ENCODE results near the gene SENP2.
"Not testable (repeated sequence)": the region's sequence is repeated elsewhere in the genome, so short reads cannot be mapped to it uniquely, and the experiment has no call there.

SENP2 gene

GRCh38 chr3:185585859-185586685 is at the start of gene SENP2:
Gene SENP2 (plus strand): TSS chr3:185586295. CDS start chr3:185586414, 119 bp downstream.
- peaks cover 8% of the 10 kb centered on the region for H3K4me1 ChIP-seq (ENCODE audit: control insufficient read depth, insufficient read depth, low read length)
- H3K27ac ChIP-seq (ENCODE audit: low read depth, low read length) = peak within 1 kb of the TSS; percentile 66; the same call in 1 of the 2 replicates
- H3K9me3 ChIP-seq (ENCODE audit: control insufficient read depth, insufficient read depth, low read depth, low read length) = no peaks in the 10 kb centered on the region
- H3K36me3 ChIP-seq (ENCODE audit: control insufficient read depth, insufficient read depth, low read length) = no peaks in the 10 kb centered on the region
- H3K4me3 ChIP-seq (ENCODE audit: low read depth, low read length) = peak within 1 kb of the TSS; percentile 90
- H3K27me3 ChIP-seq (ENCODE audit: control insufficient read depth, insufficient read depth, low read length) = no peaks in the 10 kb centered on the region
- peak within 1 kb of the TSS; percentile 77 for H3K9ac ChIP-seq (ENCODE audit: low read length)

- H3K4me1 ChIP-seq (ENCODE audit: control insufficient read depth, insufficient read depth, low read length) = no peaks in the 10 kb centered on the region
- no peak overlapping the region for H3K9ac ChIP-seq (ENCODE audit: low read length)
- no peaks in the 10 kb centered on the region for H3K36me3 ChIP-seq (ENCODE audit: control insufficient read depth, insufficient read depth, low read length)
- H3K9me3 ChIP-seq (ENCODE audit: control insufficient read depth, insufficient read depth, low read depth, low read length) = no peaks in the 10 kb centered on the region
- H3K27ac ChIP-seq (ENCODE audit: low read depth, low read length) = no peak overlapping the region
- H3K27me3 ChIP-seq (ENCODE audit: control insufficient read depth, insufficient read depth, low read length) = no peaks in the 10 kb centered on the region
- H3K4me3 ChIP-seq (ENCODE audit: low read depth, low read length) = no peak overlapping the region
Observed at GRCh38 chr3:185537369-185537970, 48.6 kb upstream of the SENP2 start.

- H3K4me1 ChIP-seq (ENCODE audit: control insufficient read depth, insufficient read depth, low read length) = no peaks in the 10 kb centered on the region
- H3K27me3 ChIP-seq (ENCODE audit: control insufficient read depth, insufficient read depth, low read length) = no peaks in the 10 kb centered on the region
- no peaks in the 10 kb centered on the region for H3K36me3 ChIP-seq (ENCODE audit: control insufficient read depth, insufficient read depth, low read length)
- no peaks in the 10 kb centered on the region for H3K9me3 ChIP-seq (ENCODE audit: control insufficient read depth, insufficient read depth, low read depth, low read length)
- H3K27ac ChIP-seq (ENCODE audit: low read depth, low read length) = no peak overlapping the region
- no peak overlapping the region for H3K9ac ChIP-seq (ENCODE audit: low read length)
- H3K4me3 ChIP-seq (ENCODE audit: low read depth, low read length) = no peak overlapping the region
Observed at GRCh38 chr3:185539934-185540333, 46.2 kb upstream of the SENP2 start.

- Histone ChIP-seq H3K9ac (ENCODE audit: low read length) (no peak overlapping the region), H3K36me3 (ENCODE audit: control insufficient read depth, insufficient read depth, low read length) (no peaks in the 10 kb centered on the region), H3K4me3 (ENCODE audit: low read depth, low read length) (no peak overlapping the region), H3K9me3 (ENCODE audit: control insufficient read depth, insufficient read depth, low read depth, low read length) (no peaks in the 10 kb centered on the region), H3K27me3 (ENCODE audit: control insufficient read depth, insufficient read depth, low read length) (no peaks in the 10 kb centered on the region), H3K27ac (ENCODE audit: low read depth, low read length) (no peak overlapping the region), H3K4me1 (ENCODE audit: control insufficient read depth, insufficient read depth, low read length) (no peaks in the 10 kb centered on the region)
Observed at GRCh38 chr3:185540695-185541094, 45.4 kb upstream of the SENP2 start.

- no peak overlapping the region for H3K4me3 ChIP-seq (ENCODE audit: low read depth, low read length)
- H3K4me1 ChIP-seq (ENCODE audit: control insufficient read depth, insufficient read depth, low read length) = peaks cover 6% of the 10 kb centered on the region; the same call in 1 of the 2 replicates
- H3K9me3 ChIP-seq (ENCODE audit: control insufficient read depth, insufficient read depth, low read depth, low read length) = no peaks in the 10 kb centered on the region
- no peaks in the 10 kb centered on the region for H3K27me3 ChIP-seq (ENCODE audit: control insufficient read depth, insufficient read depth, low read length)
- no peaks in the 10 kb centered on the region for H3K36me3 ChIP-seq (ENCODE audit: control insufficient read depth, insufficient read depth, low read length)
- no peak overlapping the region for H3K27ac ChIP-seq (ENCODE audit: low read depth, low read length)
- H3K9ac ChIP-seq (ENCODE audit: low read length) = no peak overlapping the region
Observed at GRCh38 chr3:185549122-185549521, 37.0 kb upstream of the SENP2 start.

GRCh38 chr3:185549651-185550111 is 36.4 kb upstream of the SENP2 start:
- Histone ChIP-seq H3K4me1 (ENCODE audit: control insufficient read depth, insufficient read depth, low read length) (peaks cover 6% of the 10 kb centered on the region; the same call in 1 of the 2 replicates), H3K4me3 (ENCODE audit: low read depth, low read length) (no peak overlapping the region), H3K27ac (ENCODE audit: low read depth, low read length) (no peak overlapping the region)

GRCh38 chr3:185552358-185552877 is 33.7 kb upstream of the SENP2 start, which contains the start of gene LIPH:
Gene LIPH (minus strand): TSS chr3:185552588. CDS start chr3:185552471, 117 bp downstream.
- Histone ChIP-seq H3K4me1 (ENCODE audit: control insufficient read depth, insufficient read depth, low read length) (peaks cover 6% of the 10 kb centered on the region; the same call in 1 of the 2 replicates), H3K27me3 (ENCODE audit: control insufficient read depth, insufficient read depth, low read length) (no peaks in the 10 kb centered on the region), H3K27ac (ENCODE audit: low read depth, low read length) (no peak within 1 kb of the TSS), H3K9me3 (ENCODE audit: control insufficient read depth, insufficient read depth, low read depth, low read length) (no peaks in the 10 kb centered on the region), H3K9ac (ENCODE audit: low read length) (no peak within 1 kb of the TSS), H3K4me3 (ENCODE audit: low read depth, low read length) (peak within 1 kb of the TSS; percentile 10; the same call in 1 of the 2 replicates), H3K36me3 (ENCODE audit: control insufficient read depth, insufficient read depth, low read length) (no peaks in the 10 kb centered on the region)

More at GRCh38 chr3:185549651-185550111, 36.4 kb upstream of the SENP2 start:
- H3K9ac ChIP-seq (ENCODE audit: low read length) = no peak overlapping the region
- H3K9me3 ChIP-seq (ENCODE audit: control insufficient read depth, insufficient read depth, low read depth, low read length) = no peaks in the 10 kb centered on the region
- H3K36me3 ChIP-seq (ENCODE audit: control insufficient read depth, insufficient read depth, low read length) = no peaks in the 10 kb centered on the region
- H3K27me3 ChIP-seq (ENCODE audit: control insufficient read depth, insufficient read depth, low read length) = no peaks in the 10 kb centered on the region

- Histone ChIP-seq H3K9me3 (ENCODE audit: control insufficient read depth, insufficient read depth, low read depth, low read length) (no peaks in the 10 kb centered on the region), H3K27ac (ENCODE audit: low read depth, low read length) (no peak overlapping the region), H3K4me3 (ENCODE audit: low read depth, low read length) (no peak overlapping the region), H3K4me1 (ENCODE audit: control insufficient read depth, insufficient read depth, low read length) (peaks cover 11% of the 10 kb centered on the region), H3K36me3 (ENCODE audit: control insufficient read depth, insufficient read depth, low read length) (no peaks in the 10 kb centered on the region), H3K9ac (ENCODE audit: low read length) (no peak overlapping the region), H3K27me3 (ENCODE audit: control insufficient read depth, insufficient read depth, low read length) (no peaks in the 10 kb centered on the region)
Observed at GRCh38 chr3:185555101-185555501, 31.0 kb upstream of the SENP2 start.

- no peaks in the 10 kb centered on the region for H3K9me3 ChIP-seq (ENCODE audit: control insufficient read depth, insufficient read depth, low read depth, low read length)
- no peak overlapping the region for H3K9ac ChIP-seq (ENCODE audit: low read length)
- H3K27ac ChIP-seq (ENCODE audit: low read depth, low read length) = no peak overlapping the region
- H3K4me1 ChIP-seq (ENCODE audit: control insufficient read depth, insufficient read depth, low read length) = peaks cover 19% of the 10 kb centered on the region
- H3K4me3 ChIP-seq (ENCODE audit: low read depth, low read length) = no peak overlapping the region
- no peaks in the 10 kb centered on the region for H3K27me3 ChIP-seq (ENCODE audit: control insufficient read depth, insufficient read depth, low read length)
- no peaks in the 10 kb centered on the region for H3K36me3 ChIP-seq (ENCODE audit: control insufficient read depth, insufficient read depth, low read length)
Observed at GRCh38 chr3:185555860-185556347, 30.2 kb upstream of the SENP2 start.

GRCh38 chr3:185556640-185557039 is 29.5 kb upstream of the SENP2 start:
- not testable (repeated sequence) for H3K4me3 ChIP-seq (ENCODE audit: low read depth, low read length); H3K9ac ChIP-seq (ENCODE audit: low read length); H3K27me3 ChIP-seq (ENCODE audit: control insufficient read depth, insufficient read depth, low read length); H3K9me3 ChIP-seq (ENCODE audit: control insufficient read depth, insufficient read depth, low read depth, low read length); H3K36me3 ChIP-seq (ENCODE audit: control insufficient read depth, insufficient read depth, low read length); H3K27ac ChIP-seq (ENCODE audit: low read depth, low read length)
- H3K4me1 ChIP-seq (ENCODE audit: control insufficient read depth, insufficient read depth, low read length) = peaks cover 26% of the 10 kb centered on the region

- Histone ChIP-seq H3K27ac (ENCODE audit: low read depth, low read length) (no peak overlapping the region), H3K9me3 (ENCODE audit: control insufficient read depth, insufficient read depth, low read depth, low read length) (no peaks in the 10 kb centered on the region), H3K36me3 (ENCODE audit: control insufficient read depth, insufficient read depth, low read length) (no peaks in the 10 kb centered on the region), H3K9ac (ENCODE audit: low read length) (no peak overlapping the region), H3K4me1 (ENCODE audit: control insufficient read depth, insufficient read depth, low read length) (peaks cover 28% of the 10 kb centered on the region), H3K4me3 (ENCODE audit: low read depth, low read length) (no peak overlapping the region), H3K27me3 (ENCODE audit: control insufficient read depth, insufficient read depth, low read length) (no peaks in the 10 kb centered on the region)
Observed at GRCh38 chr3:185558395-185558794, 27.7 kb upstream of the SENP2 start.

Measured in HUES6 (cell line).